ENCODE measurements around the gene USP36. TPM values are rescaled to one million over a fixed set of nuclear protein-coding genes. Genes with fewer than 3 reads are reported as not detected.

The USP36 gene
- total RNA-seq, 4 donors from 2014 or later, result 6.5 to 102 (median 31.9) TPM

GRCh38 chr17:78885956-78886355, 45.3 kb upstream of the USP36 start:
- Histone ChIP-seq H3K27me3 (no peaks in the 10 kb centered on the region), H3K4me3 (no peak overlapping the region), H3K27ac (peak overlapping the region; percentile 89 to 98), H3K9me3 (no peaks in the 10 kb centered on the region), H3K4me1 (peaks cover 20 to 29% of the 10 kb centered on the region in 2 donors), H3K36me3 (no peaks in the 10 kb centered on the region)
- no peak for TF ChIP-seq POLR2A (IDR thresholded peaks at IDR 0.05)
- TF ChIP-seq CTCF (IDR thresholded peaks at IDR 0.05), result no peak
- intact Hi-C loops (cut with DNase I; ENCODE audit: low total_unique reads), result no loop called here
- no peak for DNase-seq

GRCh38 chr17:78884876-78885667, 44.5 kb upstream of the USP36 start:
- TF ChIP-seq POLR2A (IDR thresholded peaks at IDR 0.05), result no peak
- TF ChIP-seq CTCF (IDR thresholded peaks at IDR 0.05), result no peak
- Histone ChIP-seq H3K27ac (peak overlapping the region; percentile 89 to 98), H3K27me3 (no peaks in the 10 kb centered on the region), H3K9me3 (no peaks in the 10 kb centered on the region), H3K36me3 (no peaks in the 10 kb centered on the region), H3K4me1 (peaks cover 20 to 33% of the 10 kb centered on the region in 2 donors), H3K4me3 (no peak overlapping the region)
- no peak for DNase-seq
- intact Hi-C loops (cut with DNase I; ENCODE audit: low total_unique reads), result no loop called here

GRCh38 chr17:78884148-78884825, 43.7 kb upstream of the USP36 start:
- Histone ChIP-seq H3K36me3 (no peaks in the 10 kb centered on the region), H3K4me3 (peak overlapping the region; percentile 24 to 26), H3K27me3 (no peaks in the 10 kb centered on the region), H3K27ac (peak overlapping the region; percentile 89 to 98), H3K4me1 (peaks cover 20 to 34% of the 10 kb centered on the region in 2 donors), H3K9me3 (no peaks in the 10 kb centered on the region)
- DNase-seq, result peak in 1 of 2 donors; percentile 37
- intact Hi-C loops (cut with DNase I; ENCODE audit: low total_unique reads), result no loop called here
- peak in 1 of 2 donors; percentile 2 for TF ChIP-seq POLR2A (IDR thresholded peaks at IDR 0.05)
- no peak for TF ChIP-seq CTCF (IDR thresholded peaks at IDR 0.05)

- TF ChIP-seq POLR2A (IDR thresholded peaks at IDR 0.05), result peak; percentile 69 to 79
- peak in 1 of 4 experiments; percentile 13 for TF ChIP-seq CTCF (IDR thresholded peaks at IDR 0.05)
- Histone ChIP-seq H3K27ac (peak overlapping the region; percentile 89 to 98), H3K9me3 (no peaks in the 10 kb centered on the region), H3K4me1 (peaks cover 20 to 38% of the 10 kb centered on the region in 2 donors), H3K4me3 (peak overlapping the region; percentile 24 to 26), H3K36me3 (no peaks in the 10 kb centered on the region), H3K27me3 (no peaks in the 10 kb centered on the region)
- intact Hi-C loops (cut with DNase I; ENCODE audit: low total_unique reads), result no loop called here
- peak; percentile 88 to 92 for DNase-seq
Measured at GRCh38 chr17:78883533-78884131, 43.0 kb upstream of the USP36 start.

Data from uterus (tissue), 4 donors.